ENCODE data around the gene CNTNAP2. TPM values are rescaled to one million over a fixed set of nuclear protein-coding genes. Genes with fewer than 3 reads are reported as not detected.
"Not testable (repeated sequence)": the region's sequence is repeated elsewhere in the genome, so short reads cannot be mapped to it uniquely, and the experiment has no call there.

CNTNAP2 gene
- total RNA-seq, 1 donor from 2014 or later: 0.22 TPM

DNA sequence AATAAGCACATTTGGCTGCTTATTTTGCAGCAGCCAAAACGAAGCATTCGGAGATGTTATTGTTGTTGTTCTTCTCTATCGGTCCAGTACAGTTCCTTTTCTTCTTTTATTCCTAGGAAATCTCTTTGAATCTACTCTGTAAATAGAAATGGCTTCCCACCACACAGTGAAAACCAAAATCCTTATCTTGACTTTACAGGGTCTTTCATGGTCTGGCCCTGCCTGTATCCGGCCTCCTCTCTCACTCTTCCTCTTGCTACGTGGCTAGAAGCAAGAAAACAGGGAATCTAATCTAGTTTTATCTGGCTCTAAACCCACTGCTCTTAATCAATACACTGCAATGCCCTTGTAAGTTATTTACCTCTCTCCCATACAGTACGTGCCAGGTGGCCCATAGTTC lies 1547.9 kb downstream of the CNTNAP2 start:
- DNase-seq: no peak
- no peak for ATAC-seq
- intact Hi-C loops (cut with micrococcal nuclease): no loop called here

DNA sequence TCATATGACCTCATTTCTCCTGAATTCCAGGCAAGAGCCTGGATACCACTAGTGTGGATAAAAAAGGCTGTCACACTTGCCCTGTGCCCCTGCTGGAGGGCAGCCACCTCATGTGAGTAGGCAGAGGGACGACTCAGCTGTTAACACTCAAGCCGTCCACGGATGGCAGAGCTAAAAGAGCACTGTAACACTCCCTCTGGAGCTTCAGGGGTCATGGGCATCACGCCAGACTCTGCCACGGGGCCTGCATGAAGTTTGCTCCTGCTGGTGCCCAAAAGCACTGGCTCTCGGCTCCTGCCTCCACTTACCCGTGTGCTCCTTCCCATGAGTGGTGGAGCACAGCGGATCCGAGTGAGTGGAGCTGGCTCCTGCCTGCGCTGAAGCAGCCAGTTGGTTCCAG lies 1554.2 kb downstream of the CNTNAP2 start:
- intact Hi-C loops (cut with micrococcal nuclease): no loop called here
- DNase-seq (no peak), ATAC-seq (no peak)

DNA sequence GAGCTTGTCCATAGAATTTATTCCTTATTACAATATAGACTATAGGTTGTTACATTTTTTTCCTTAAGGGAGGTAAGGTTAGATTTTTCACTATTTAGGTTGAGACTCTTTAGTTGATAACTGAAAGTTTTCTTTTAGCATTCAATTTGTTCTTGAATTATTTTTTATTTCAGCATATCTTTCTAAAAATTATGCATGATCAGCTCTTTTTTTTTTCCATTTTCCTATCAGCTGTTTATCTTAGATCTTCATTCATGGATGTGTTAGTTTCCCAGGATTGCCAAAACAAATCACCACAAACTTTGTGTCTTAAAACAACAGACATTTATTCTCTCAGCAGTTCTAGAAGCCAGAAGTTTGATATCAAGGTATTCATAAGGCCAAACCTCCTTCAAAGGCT lies 1558.1 kb downstream of the CNTNAP2 start:
- no peak for ATAC-seq
- intact Hi-C loops (cut with micrococcal nuclease): no loop called here
- no peak for DNase-seq

GRCh38 chr7:147678943-147679342 lies 1562.3 kb downstream of the CNTNAP2 start:
- intact Hi-C loops (cut with micrococcal nuclease): no loop called here
- ATAC-seq: no peak
- no peak for DNase-seq

- intact Hi-C loops (cut with micrococcal nuclease): no loop called here
- DNase-seq (no peak), ATAC-seq (no peak)
These were observed 1564.9 kb downstream of the CNTNAP2 start for GRCh38 chr7:147681530-147681929.

DNA sequence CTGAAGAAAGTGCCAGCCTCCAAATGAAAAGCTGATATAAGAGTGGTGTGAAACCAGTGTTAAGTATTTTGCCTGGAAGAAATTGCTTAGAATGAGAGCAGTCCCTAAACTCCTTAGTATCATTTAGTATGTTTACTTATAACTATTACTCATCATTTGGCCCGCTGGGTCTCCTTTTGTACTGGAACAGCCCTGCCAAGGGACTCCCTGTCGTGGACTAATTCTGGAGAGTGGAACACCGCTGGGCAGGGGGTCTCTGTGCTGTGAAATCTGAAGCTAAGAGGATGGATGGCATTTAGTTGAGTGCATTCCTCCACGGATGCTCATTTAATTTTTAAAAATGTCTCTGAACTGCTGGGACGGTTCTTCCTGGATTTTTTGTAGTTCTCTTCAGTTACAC lies 1584.1 kb downstream of the CNTNAP2 start:
- intact Hi-C loops (cut with micrococcal nuclease): no loop called here
- ATAC-seq (no peak), DNase-seq (no peak)

DNA sequence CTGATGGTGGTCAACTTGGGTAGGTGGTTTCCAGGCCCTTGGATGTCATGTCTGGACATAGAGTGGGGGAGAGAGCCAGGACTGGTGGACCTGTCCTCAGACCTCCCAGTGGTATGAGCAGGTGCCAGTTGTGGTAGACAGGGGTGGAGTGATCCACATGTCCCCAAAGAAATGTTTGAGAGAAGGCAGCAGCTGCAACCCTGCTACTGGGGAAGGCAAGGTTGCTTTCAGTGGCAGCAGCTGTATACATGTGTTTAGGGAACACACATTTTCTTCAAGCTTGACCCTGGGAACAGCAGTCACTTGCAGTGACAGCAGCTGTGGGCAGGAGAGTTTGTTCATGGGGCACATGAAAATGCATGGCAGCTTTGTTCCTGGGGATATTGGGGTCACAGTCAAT lies 1591.3 kb downstream of the CNTNAP2 start:
- ATAC-seq: no peak
- DNase-seq: no peak
- intact Hi-C loops (cut with micrococcal nuclease): no loop called here

DNA sequence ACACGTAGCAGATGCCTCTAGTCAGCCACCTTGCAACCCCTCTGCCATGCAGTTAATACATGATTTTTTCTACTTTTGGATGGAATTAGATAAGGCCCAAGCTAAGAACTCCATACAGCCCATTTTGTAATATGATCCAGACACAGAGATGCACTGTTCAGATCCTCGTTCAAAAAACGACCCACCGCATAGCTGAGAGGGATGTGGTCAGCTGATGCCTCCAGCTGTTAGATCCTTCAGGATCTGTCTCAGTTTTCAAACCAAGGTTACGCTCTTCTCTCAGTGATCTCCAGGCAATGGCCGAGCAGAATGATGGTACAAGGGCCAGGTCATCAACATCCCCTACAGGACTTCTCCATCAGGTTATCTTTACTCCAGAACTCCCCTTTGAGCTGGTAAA lies 1592.3 kb downstream of the CNTNAP2 start:
- no peak for ATAC-seq
- intact Hi-C loops (cut with micrococcal nuclease): no loop called here
- DNase-seq: no peak

DNA sequence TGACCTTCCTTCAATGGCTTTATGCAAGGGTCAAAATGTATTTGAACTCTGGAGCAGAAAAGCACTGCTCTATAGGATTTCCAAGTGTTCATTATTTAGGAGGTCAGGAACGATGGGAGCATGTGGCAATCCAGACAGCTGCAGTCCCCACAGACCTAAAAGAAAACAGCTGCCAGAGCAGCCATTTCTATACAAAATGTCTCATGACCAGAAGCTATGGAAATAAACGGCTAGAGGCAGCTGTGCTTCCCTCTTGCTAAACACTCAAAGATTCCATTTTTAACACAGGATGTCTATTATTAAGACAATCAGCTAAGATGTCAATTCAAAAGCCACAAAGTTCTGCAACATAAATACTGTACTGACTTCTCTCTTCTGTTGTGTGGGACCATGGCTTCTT lies 1594.8 kb downstream of the CNTNAP2 start:
- ATAC-seq: no peak
- intact Hi-C loops (cut with micrococcal nuclease): no loop called here

GRCh38 chr7:147721962-147722830 lies 1605.6 kb downstream of the CNTNAP2 start:
- intact Hi-C loops (cut with micrococcal nuclease): no loop called here
- ATAC-seq: no peak
- no peak for DNase-seq

More for the DNA sequence above, 1594.8 kb downstream of the CNTNAP2 start:
- no peak for DNase-seq

DNA sequence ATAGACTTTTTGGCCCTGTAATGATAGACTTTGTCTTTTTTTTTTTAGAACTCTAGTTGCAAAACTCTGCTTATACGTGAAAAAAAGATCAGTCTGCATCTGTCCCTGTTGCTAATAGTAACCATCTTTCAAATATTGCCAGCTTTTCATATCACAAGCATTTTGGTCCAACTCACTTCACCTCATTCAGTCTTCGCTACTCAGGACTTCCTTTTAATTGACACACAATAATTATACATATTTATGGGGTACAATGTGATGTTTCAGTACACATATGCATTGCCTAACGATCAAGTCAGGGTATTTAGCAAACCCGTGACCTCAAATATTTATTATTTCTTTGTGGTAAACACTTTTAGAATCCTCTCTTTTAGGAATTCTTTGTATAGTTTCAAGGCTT lies 1606.9 kb downstream of the CNTNAP2 start:
- DNase-seq: no peak
- no peak for ATAC-seq
- intact Hi-C loops (cut with micrococcal nuclease): no loop called here

- no peak for ATAC-seq
- intact Hi-C loops (cut with micrococcal nuclease): no loop called here
- DNase-seq: no peak
These were observed 1614.7 kb downstream of the CNTNAP2 start for GRCh38 chr7:147731311-147731710.

- intact Hi-C loops (cut with micrococcal nuclease); DNase-seq: not testable (repeated sequence)
These were observed 1621.1 kb downstream of the CNTNAP2 start for GRCh38 chr7:147737559-147738214.

GRCh38 chr7:147742301-147742700 lies 1625.7 kb downstream of the CNTNAP2 start:
- intact Hi-C loops (cut with micrococcal nuclease): no loop called here
- DNase-seq (no peak), ATAC-seq (no peak)

More at GRCh38 chr7:147737559-147738214, 1621.1 kb downstream of the CNTNAP2 start:
- ATAC-seq: not testable (repeated sequence)

DNA sequence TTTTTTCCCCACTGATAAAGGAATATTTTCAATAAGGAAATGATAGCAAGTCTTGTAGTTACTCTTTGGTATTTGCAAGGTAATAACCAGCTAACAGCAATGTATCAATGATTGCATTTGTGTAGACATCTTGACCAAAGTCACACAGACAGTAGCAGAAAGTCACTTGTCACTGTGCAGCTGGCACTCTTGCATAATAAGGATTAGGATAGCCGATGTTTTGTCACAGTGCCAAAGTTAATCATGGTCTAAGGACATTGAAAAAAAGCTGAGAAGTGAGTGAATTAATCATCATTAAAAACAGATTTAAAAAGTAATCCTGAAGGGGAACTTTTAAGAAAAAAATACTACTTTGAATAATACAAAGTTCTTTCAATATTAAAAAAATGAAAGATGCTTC lies 1639.7 kb downstream of the CNTNAP2 start:
- no peak for DNase-seq
- no peak for ATAC-seq
- intact Hi-C loops (cut with micrococcal nuclease): no loop called here

- intact Hi-C loops (cut with micrococcal nuclease): no loop called here
- DNase-seq: no peak
These were observed 1642.8 kb downstream of the CNTNAP2 start for GRCh38 chr7:147759327-147759943.

GRCh38 chr7:147765301-147765700 lies 1648.7 kb downstream of the CNTNAP2 start:
- ATAC-seq (no peak), DNase-seq (no peak)
- intact Hi-C loops (cut with micrococcal nuclease): no loop called here

More at GRCh38 chr7:147759327-147759943, 1642.8 kb downstream of the CNTNAP2 start:
- ATAC-seq: no peak

DNA sequence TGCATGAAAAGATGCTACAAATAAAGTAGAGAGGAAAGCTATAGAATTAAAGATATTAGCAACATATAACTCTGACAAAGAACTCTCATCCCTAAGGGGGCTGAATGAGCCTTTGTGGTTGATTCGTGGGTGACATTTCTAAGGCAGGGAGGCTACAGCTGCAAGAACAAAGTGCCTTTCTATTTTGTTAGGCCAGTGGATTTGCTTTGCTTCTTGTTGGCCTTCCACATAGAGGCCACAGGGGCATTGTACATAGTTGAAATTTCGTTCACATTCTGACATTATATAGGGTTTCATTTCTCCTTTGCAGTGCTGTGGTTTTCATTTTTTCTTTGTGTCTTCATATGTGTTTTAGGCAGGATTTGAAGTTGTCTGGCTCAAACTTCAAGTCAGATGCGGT lies 1654.7 kb downstream of the CNTNAP2 start:
- ATAC-seq (no peak), DNase-seq (no peak)
- intact Hi-C loops (cut with micrococcal nuclease): no loop called here

- ATAC-seq: no peak
- intact Hi-C loops (cut with micrococcal nuclease): no loop called here
- no peak for DNase-seq
These were observed 1657.9 kb downstream of the CNTNAP2 start for GRCh38 chr7:147774461-147774860.

Data from left ventricle myocardium superior (tissue), 1 donor.